ENCODE data around the gene GABBR1.
A peak's percentile ranks its signal among the peaks of the same experiment; 100 is the strongest.
"Not testable (repeated sequence)": the region's sequence is repeated elsewhere in the genome, so short reads cannot be mapped to it uniquely, and the experiment has no call there.

GABBR1 gene

DNA sequence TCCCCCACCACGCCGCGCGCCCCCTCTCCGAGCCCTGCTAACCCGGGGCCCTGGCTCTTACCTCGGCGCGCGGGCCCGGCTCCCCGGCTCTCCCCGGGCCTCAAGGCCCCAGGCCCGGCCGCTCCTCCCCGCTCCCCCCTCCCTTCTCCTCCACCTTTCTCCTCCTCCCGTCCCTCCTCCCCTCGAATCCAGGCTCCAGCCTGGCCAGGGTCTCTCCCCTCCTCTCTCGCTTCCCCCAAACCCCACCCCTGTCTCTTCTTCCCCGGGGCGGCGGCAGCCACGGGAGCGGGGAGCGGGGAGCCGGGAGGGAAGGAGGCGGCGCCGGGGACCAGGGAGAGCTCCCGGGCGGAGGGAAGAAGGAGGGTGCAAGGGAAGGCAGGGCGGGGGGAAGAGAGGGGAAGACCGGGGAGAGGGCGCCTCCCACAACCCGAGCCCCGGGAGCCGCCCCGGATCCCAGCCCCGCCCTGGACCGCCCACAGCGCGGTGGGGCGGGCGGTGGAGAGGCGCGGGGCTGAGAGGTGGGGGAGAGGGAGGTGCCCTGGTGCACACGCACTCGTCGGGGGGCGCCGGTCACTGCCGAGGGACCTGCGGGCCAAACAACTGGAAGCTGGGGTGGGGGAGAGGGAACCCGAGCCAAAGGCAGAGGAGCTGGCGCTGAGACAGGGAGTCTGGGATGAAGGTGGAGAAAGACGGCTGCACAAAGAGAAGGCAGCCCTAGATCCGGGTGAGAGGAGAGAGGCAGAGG is at the start of gene GABBR1:
TSS of gene GABBR1 (minus strand) at position 395 of the 745 bp plus-strand sequence. CDS start 798 bp downstream, outside the sequence.
- peak; percentile 42 to 59 for DNase-seq (ENCODE audit: low read depth in 1 of 2, low spot score in 1 of 2)

DNA sequence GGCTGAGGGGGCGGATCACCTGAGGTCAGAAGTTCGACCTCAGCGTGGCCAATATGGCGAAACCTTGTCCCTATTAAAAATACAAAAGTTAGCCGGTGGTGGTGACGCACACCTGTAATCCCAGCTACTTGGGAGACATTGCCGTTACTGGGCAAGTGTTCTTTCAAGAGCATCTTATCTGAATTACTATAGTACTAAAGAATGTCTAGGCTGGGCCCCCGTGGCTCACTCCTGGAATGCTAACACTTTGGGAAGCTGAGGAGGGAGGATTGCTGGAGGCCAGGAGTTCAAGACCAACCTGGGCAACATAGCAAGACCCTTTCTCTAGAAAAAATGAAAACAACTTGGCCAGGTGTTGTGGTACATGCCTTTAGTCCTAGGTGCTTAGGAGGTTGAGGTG is 48.8 kb upstream of the GABBR1 start:
- no peak for DNase-seq (ENCODE audit: low read depth in 1 of 2, low spot score in 1 of 2)

DNA sequence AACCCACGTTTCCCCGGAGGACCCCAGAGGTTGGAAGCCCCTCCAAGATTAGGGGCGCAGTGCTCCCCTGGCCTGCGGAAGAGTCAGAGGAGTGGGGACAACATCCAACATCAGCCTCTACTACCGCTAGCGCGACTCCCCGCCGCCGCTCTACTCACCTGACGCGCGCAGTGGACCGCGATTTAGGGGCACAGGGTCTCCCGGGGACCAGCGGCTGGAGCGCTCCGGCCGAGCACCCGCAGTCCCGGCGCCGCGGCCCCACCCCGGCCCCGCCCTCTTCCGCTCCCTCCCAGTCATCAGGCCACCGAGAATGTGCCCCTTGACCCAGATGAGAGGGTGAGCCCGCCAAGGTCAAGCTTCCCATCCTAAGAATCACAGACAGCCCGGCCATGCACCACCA is 47.9 kb upstream of the GABBR1 start, which contains the start of gene ZFP57:
TSS of gene ZFP57 (minus strand) at position 249 of the 400 bp plus-strand sequence. CDS start 4,149 bp downstream, outside the sequence.
- no peak for DNase-seq (ENCODE audit: low read depth in 1 of 2, low spot score in 1 of 2)

GRCh38 chr6:29680416-29680815 is 47.4 kb upstream of the GABBR1 start:
- DNase-seq (ENCODE audit: low read depth in 1 of 2, low spot score in 1 of 2): no peak

DNA sequence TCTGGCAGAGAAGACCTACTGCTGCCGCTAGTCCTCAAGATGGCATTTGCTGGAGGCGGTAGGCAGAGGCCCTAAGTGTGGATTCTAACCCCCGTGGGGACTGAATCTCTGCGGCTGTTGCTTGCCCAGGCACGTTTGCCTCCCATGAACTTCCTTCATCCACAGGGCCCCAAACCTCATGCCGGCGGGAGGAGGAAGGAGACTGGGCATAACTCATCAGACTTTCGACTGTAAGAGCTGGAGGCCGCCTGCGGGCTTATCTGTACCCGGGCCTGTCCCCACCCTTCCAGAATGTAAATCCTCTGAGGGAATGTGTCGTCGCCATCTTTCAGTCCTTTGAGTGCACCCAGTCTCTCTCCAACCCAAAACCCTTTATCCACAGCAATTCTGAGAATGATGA is 47.0 kb upstream of the GABBR1 start:
- no peak for DNase-seq (ENCODE audit: low read depth in 1 of 2, low spot score in 1 of 2)

GRCh38 chr6:29678114-29678513 is 45.1 kb upstream of the GABBR1 start:
- no peak for DNase-seq (ENCODE audit: low read depth in 1 of 2, low spot score in 1 of 2)

DNA sequence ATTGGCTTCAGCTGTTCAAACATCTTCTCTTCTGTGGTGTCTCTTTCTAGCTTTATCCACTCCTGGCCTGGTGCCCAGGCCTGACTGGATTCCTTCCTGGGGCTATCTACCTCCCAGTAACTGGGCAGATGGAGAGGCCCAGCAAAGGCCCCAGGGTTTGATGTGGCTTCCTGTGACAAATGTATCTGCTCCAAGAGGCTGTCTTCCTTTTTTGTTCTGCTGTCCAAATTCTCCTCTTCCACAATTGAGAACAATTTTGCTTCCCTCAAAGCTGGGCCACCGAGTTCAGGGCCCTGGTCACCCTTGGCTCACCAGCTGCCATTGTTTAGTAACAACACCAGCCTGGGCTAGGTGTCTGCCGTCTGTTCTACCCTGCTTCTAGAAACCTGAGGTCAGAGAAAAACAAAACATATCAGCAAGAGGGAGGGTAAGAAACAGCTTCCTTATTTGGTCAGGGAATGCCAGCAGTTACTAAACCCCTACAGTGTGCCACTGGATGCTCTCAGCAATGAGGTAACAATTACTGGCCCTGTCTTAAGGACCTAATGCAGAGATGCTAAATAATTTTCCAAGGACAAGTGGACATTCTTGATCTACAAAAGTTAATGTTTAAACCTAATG is 44.1 kb upstream of the GABBR1 start:
- DNase-seq (ENCODE audit: low read depth in 1 of 2, low spot score in 1 of 2): no peak

DNA sequence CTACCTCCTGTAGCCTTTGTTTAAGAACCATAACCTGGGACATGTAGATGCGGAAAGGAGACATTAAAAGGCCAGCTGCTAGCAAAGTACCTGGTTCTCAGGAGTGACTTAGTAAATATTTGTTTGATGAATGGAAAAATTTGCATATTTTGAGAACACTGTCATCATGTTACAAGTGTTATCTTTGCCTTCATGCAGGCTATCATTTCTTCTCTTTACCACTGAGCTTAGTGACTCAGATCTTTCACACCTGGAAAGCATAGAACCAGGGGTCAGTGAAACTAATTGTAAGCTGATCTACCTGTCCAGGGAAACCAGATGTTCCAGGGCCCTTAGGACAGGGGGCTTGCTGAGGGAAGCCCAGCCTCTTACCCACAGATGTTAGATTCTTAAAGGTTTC is 42.6 kb upstream of the GABBR1 start:
- DNase-seq (ENCODE audit: low read depth in 1 of 2, low spot score in 1 of 2): no peak

GRCh38 chr6:29674008-29674407 is 41.0 kb upstream of the GABBR1 start:
- no peak for DNase-seq (ENCODE audit: low read depth in 1 of 2, low spot score in 1 of 2)

DNA sequence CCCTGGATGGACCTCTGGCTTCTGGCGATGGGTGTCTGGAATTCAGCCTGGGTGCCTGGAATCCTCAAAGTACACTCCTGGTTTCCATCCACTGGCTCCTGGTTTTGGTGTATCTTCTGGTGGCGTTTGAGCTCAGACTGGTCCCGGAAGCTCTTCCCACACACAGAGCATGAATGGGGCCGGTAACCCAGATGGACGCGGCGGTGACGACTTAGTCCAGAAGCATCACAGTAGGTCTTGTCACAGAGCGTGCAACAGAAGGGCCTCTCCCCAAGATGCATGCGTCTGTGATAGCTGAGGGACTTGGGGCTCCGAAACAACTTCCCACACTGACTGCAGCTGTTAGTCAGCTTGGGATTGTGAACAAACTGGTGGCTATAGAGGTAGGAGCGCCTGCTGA is 40.2 kb upstream of the GABBR1 start:
- no peak for DNase-seq (ENCODE audit: low read depth in 1 of 2, low spot score in 1 of 2)

DNA sequence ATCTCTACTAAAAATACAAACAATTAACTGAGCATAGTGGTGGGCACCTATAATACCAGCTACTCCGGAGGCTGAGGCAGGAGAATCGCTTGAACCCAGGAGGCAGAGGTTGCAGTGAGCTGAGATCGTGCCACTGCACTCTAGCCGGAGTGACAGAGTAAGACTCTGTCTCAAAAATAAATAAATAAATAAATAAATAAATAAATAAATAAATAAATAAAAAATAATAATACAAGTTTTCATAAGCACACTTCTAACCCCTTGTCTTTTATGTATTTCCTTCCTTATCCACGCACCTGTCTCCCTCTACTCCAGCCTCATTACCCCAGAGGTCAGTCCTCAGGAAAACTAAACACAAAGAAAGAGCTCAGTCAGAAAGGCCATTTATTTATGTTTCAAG is 39.1 kb upstream of the GABBR1 start:
- not testable (repeated sequence) for DNase-seq (ENCODE audit: low read depth in 1 of 2, low spot score in 1 of 2)

DNA sequence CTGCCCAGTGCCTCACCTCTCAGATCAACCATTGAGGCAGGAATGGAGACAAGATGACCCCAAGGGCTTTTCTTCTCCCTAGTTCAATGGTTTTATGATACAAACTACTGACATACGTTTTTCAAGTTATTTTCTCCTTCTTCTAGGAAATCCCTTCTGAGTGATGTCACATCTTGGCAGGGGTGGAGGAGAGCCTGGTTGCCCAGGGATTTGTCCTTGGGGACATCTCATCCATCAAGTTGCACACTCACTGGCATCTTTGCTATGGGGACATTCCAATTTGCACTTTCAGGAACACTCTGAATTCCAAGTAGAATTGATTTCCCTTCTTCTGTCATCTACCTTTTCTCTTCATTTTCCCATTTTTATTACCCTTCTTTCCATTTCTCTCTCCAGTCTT is 38.0 kb upstream of the GABBR1 start:
- no peak for DNase-seq (ENCODE audit: low read depth in 1 of 2, low spot score in 1 of 2)

GRCh38 chr6:29667158-29667557 is 34.2 kb upstream of the GABBR1 start:
- DNase-seq (ENCODE audit: low read depth in 1 of 2, low spot score in 1 of 2): no peak

GRCh38 chr6:29666826-29667130 is 33.8 kb upstream of the GABBR1 start:
- DNase-seq (ENCODE audit: low read depth in 1 of 2, low spot score in 1 of 2): no peak

GRCh38 chr6:29665942-29666825 is 33.2 kb upstream of the GABBR1 start:
- DNase-seq (ENCODE audit: low read depth in 1 of 2, low spot score in 1 of 2): no peak

GRCh38 chr6:29663300-29664042 is 30.5 kb upstream of the GABBR1 start:
- DNase-seq (ENCODE audit: low read depth in 1 of 2, low spot score in 1 of 2): no peak

GRCh38 chr6:29661502-29662141 is 28.6 kb upstream of the GABBR1 start:
- DNase-seq (ENCODE audit: low read depth in 1 of 2, low spot score in 1 of 2): not testable (repeated sequence)

DNA sequence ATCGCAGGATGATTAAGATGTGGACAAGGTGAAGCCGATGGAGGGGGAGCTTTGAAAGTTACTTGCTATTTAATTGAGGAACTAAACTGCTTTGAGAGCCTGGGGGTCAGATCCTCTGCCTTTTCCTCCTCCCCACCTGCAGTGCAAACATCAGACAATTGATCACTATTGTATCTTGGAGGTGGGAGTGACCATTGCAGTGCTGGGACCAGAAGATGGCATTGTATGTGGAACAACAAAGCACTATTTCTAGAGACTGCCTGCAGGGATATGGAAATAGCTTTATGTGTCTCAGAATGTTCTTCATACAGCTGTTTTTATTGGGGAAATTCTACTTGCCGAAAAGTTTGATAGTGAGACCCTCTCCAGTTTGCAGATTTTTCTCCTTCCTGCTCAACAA is 28.1 kb upstream of the GABBR1 start:
- no peak for DNase-seq (ENCODE audit: low read depth in 1 of 2, low spot score in 1 of 2)

- DNase-seq (ENCODE audit: low read depth in 1 of 2, low spot score in 1 of 2): no peak
Measured at GRCh38 chr6:29656798-29657197, 23.8 kb upstream of the GABBR1 start, which contains the start of gene MOG. Gene MOG, plus strand, starts transcription at chr6:29657092. Its CDS starts 118 bp downstream, at chr6:29657210.

- no peak for DNase-seq (ENCODE audit: low read depth in 1 of 2, low spot score in 1 of 2)
Measured at GRCh38 chr6:29656157-29656556, 23.2 kb upstream of the GABBR1 start.

DNA sequence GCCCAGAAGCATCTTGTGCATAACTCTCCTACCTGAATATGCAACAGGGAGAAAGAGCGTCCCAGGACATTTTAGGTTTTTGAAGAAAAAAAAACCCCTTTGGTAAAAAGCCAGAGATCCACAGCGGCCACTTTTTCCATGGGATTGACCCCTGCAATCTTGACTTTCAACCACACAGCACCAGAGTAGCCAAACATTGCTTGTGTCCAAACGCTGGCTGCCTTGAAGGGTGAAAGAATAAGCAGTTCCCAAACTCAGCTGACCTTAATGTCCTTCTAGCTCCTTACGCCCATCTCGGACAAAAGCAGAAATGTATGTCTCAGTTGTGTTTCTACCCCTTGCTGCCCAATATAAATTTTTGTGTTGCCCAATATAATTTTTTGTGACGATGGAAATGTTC is 22.7 kb upstream of the GABBR1 start:
- DNase-seq (ENCODE audit: low read depth in 1 of 2, low spot score in 1 of 2): no peak
